Myocyte (in vitro differentiated cells): ENCODE results near the gene ZNF575. TPM values are rescaled to one million over a fixed set of nuclear protein-coding genes. Genes with fewer than 3 reads are reported as not detected.
"Not testable (repeated sequence)": the region's sequence is repeated elsewhere in the genome, so short reads cannot be mapped to it uniquely, and the experiment has no call there.

Experiments used
- DNase-seq: peaks from one replicate; pipeline ENCODE4 v3.0.0-alpha.2; 2012; ENCODE audit warnings: low read depth
- total RNA-seq: library from RNA; depleted of rRNA; stranded (reverse); fragments of >200 nt; gene quantifications from 2 replicates; pipeline ENCODE4 v1.2.3, GENCODE V29; 2014

ZNF575 gene
- total RNA-seq, 1 donor from 2014 or later = not detected

DNA sequence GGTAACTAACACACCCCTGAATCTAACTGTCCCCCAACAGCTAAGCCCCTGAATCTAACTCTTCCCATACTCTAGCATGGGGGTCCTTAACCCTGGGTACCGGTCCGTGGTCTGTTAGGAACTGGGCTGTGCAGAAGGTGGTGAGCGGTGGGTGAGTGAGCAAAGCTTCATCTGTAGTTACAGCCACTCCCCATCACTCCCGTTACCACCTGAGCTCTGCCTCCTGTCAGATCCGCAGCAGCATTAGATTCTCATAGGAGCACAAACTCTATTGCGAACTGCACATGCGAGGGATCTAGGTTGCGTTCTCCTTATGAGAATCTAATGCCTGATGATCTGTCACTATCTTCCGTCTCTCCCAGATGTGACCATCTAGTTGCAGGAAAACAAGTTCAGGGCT lies 22.3 kb upstream of the ZNF575 start:
- DNase-seq = no peak

GRCh38 chr19:43511324-43511723 lies 21.7 kb upstream of the ZNF575 start:
- DNase-seq = no peak

DNA sequence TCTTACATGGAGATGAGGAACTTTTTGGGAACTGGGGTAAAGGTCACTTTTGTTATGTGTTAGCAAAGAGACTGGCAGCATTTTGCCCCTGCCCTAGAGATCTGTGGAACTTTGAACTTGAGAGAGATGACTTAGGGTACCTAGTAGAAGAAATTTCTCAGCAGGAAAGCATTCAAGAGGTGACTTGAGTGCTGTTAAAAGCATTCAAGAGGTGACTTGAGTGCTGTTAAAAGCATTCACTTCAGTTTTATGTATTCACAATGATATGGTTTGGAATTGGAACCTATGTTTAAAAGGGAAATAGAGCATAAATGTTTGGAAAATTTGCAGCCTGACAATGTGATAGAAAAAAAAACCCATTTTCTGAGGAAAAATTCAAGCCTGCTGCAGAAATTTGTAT lies 20.6 kb upstream of the ZNF575 start:
- DNase-seq = not testable (repeated sequence)

- peak; percentile 26 for DNase-seq
Observed at GRCh38 chr19:43518051-43518450, 14.9 kb upstream of the ZNF575 start.

- peak; percentile 89 for DNase-seq
Observed at GRCh38 chr19:43519436-43520088, 13.4 kb upstream of the ZNF575 start.

GRCh38 chr19:43522929-43523328 lies 10.1 kb upstream of the ZNF575 start:
- DNase-seq = no peak

DNA sequence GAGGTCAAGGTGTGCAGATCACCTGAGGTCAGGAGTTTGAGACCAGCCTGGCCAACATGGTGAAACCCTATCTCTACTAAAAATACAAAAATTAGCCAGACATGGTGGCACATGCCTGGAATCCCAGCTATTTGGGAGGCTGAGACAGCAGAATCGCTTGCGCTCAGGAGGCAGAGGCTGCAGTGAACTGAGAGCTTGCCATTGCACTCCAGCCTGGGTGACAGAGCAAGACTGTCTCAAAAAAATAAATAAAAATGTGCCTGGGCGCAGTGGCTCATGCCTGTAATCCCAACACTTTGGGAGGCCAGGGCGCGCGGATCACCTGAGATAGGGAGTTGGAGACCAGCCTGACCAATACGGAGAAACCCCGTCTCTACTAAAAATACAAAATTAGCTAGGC lies 9.3 kb upstream of the ZNF575 start:
- not testable (repeated sequence) for DNase-seq

GRCh38 chr19:43524922-43525835 lies 7.8 kb upstream of the ZNF575 start:
- peak; percentile 24 for DNase-seq

GRCh38 chr19:43525836-43526771 lies 6.9 kb upstream of the ZNF575 start:
- DNase-seq = peak; percentile 8

- DNase-seq = peak; percentile 78
Observed at GRCh38 chr19:43526884-43527859, 5.8 kb upstream of the ZNF575 start, which contains the start of gene ETHE1. TSS of gene ETHE1 (minus strand) at chr19:43527201. CDS start at chr19:43527177, 24 bp downstream.

GRCh38 chr19:43527860-43528622 lies 4.9 kb upstream of the ZNF575 start:
- DNase-seq = peak; percentile 32

GRCh38 chr19:43532571-43532961 lies 422 bp upstream of the ZNF575 start:
- no peak for DNase-seq

DNA sequence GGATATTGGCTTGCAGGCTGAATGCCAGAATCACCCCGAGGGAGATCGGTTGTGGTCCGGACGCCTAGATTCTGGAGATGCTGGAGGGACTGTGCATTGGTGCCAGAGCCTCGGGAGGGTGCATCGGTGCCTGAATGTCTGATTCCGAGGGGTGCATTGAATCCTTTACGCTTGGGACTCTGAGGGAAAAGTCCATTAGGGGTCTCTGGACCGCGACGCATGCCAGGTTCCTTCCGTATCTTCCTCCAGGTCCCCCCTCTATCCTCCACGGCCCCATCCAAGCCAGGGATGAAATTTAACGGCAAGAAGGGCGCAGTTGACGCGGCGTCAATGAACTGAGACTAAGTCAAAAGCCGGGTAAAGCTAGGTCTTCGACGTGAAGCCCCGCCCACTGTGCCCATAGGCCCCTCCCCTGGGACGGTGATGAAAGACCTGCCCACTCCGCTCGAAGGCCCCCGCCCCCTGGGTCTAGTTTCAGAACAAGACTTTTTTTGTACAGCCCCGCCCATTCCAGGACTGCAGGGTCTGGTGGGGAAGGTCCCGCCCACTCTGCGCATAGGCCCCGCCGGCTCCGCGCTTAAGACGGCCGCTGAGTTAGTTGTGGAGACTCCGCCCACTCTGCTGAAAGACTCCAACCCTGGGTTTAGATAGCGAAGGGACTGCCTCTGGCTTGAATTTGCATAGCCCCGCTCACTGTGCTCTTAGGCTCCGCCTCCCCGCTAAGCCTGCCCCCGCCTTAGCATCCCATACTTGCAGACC lies 737 bp downstream of the ZNF575 start:
- peak; percentile 94 for DNase-seq

DNA sequence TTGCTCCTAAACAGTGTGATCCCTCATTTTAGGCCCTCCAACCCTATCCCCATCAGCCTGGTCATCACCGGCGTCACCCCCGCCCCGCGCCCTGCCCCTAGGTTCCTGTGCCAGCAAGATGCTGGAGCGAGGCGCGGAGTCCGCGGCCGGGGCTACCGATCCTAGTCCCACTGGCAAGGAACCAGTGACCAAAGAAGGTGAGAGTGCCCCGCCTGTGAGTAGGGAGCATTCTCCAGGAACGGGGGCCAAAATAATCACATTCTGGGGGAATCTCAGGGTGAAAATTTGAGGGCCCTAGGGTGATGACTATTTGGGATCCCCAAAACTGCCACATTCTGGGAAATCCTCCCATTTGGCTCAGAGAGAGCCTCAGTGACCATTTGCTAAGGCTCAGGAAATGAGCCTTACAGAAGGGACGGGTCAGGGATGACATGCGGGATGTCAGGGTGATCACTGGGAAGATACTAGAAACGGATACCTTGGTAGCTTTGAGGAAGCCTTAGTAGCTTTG lies 1.4 kb downstream of the ZNF575 start:
- DNase-seq = no peak

DNA sequence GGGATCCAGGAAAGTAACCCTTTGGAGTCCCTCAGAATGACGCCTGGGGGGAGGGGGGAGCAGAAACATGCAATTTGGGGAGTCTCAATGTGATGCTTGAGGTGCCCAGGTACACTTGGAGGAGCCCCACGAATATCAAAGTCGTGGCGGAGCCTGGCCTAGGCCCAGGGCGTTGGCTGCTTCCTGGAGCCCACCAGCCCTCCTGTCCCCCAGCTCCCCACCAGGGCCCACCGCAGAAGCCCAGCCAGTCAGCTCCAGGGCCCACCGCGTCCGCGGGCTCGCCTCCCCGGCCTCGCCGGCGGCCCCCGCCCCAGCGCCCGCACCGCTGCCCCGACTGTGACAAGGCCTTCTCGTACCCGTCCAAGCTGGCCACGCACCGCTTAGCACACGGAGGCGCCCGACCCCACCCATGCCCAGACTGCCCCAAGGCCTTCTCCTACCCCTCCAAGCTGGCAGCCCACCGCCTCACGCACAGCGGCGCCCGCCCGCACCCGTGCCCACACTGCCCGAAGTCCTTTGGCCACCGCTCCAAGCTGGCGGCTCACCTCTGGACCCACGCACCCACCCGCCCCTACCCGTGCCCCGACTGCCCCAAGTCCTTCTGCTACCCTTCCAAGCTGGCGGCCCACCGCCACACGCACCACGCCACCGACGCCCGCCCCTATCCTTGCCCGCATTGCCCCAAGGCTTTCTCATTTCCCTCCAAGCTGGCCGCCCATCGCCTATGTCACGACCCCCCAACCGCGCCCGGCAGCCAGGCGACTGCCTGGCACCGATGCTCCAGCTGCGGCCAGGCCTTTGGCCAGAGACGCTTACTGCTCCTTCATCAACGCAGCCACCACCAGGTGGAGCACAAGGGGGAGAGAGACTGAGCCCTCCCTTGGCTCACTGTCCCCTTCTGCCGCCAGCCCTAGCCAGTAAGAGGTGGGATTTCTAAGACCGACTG lies 2.1 kb downstream of the ZNF575 start:
- DNase-seq = peak; percentile 52

DNA sequence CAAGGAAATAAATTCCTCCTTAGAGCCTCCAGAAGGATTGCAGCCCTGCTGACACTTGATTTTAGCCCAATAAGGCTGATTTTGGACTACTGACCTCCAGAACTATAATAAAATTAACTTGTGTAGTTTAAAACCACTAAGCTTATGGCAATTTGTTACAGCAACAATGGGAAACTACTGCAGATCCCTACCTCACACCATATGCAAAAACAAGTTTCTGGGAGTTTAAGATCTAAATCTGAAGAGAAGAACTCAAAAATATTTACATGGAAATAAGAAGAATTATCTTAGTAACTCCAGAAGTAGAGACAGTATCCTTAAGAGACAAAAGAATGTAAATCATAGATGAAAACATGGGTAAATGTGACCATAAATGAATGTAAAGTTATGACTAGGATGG lies 5.9 kb downstream of the ZNF575 start:
- DNase-seq = no peak

DNA sequence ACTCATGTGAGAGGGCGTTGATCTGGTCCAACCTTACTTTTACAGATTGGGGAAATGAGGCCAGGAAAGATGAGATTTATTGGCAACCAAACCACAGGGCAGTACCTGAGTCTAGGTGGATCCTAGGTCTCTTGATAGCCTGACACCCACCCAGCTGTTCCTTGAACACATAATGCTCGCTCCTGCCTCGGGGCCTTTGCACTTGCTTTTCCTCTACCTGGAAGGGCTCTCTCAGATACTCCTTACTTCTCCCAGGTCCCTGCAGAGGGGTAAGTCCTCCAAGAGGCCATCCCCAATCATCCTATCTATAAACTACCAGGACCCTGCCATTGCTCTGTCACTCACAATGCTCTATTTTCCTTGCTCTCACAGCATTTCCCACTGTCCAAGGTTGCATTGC lies 7.4 kb downstream of the ZNF575 start:
- DNase-seq = no peak
